CD4-positive, alpha-beta T cell treated with Interleukin-15 for 1 hour (primary cell): ENCODE results near the gene BHLHA15.

Experiments
- DNase-seq: peaks from one replicate; pipeline ENCODE4 v3.0.0-alpha.2; 2020

BHLHA15 gene

DNA sequence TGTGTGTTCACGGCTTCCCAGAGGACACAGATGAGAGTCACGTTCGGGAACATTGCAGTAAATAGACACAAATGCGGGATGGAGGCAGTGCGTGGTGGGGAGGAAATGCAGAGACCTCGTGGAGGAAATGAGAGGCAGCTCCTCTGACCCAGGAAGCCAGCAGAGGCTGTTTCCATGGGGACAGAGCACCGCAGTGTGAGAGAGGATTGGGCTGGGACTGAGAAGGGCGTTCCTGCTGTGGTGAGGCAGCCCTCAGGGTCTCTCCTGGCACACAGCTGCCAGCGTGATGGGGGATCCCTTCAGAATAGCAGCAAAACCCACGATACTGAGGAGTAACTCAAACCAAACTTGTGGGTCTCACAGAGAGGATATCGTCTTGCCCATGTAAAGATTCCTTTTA, 21.7 kb upstream of the BHLHA15 start:
- no peak for DNase-seq

DNA sequence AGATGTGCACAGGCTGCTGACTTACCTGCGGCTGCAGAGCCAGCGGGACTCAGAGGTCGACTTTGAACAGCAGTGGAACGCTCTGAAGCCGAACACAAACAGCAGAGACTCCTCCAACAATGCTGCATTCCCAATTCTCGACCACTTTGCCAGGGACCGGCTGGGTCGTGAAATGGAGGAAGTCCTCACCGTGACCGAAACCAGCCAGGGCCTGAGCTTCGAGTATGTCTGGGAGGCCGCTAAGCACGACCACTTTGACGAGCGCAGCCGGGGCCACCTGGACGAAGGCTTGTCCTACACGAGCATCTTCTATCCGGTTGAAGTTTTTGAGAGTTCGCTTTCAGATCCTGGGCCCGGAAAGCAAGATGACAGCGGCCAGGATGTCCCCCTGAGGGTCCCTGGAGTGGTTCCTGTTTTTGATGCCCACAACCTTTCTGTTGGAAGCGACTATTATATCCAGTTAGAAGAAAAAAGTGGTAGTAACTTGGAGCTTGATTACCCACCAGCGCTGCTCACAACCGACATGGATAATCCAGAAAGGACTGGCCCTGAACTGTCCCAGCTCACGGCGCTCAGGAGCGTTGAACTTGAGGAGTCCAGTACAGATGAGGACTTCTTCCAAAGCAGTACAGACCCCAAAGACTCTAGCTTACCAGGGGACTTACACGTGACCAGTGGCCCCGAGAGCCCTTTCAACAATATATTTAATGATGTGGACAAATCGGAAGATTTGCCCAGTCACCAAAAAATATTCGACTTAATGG, 19.4 kb upstream of the BHLHA15 start:
- DNase-seq = no peak

GRCh38 chr7:98192781-98193457, 18.3 kb upstream of the BHLHA15 start:
- DNase-seq = no peak

DNA sequence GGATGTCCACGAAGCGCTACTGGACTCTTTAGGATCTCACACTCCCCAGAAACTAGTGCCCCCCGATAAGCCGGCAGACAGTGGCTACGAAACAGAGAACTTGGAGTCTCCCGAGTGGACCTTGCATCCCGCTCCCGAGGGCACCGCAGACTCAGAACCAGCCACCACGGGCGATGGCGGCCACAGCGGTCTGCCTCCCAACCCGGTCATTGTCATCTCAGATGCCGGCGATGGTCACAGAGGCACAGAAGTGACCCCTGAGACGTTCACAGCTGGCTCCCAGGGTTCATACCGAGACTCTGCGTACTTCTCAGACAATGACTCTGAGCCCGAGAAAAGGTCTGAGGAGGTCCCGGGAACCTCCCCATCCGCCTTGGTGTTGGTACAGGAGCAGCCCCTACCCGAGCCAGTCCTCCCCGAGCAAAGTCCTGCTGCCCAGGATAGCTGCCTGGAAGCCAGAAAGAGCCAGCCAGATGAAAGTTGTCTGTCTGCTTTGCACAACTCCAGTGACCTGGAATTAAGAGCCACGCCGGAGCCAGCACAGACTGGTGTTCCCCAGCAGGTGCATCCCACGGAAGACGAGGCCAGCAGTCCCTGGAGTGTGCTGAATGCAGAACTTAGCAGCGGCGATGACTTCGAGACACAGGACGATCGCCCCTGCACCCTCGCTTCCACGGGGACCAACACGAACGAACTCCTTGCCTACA, 17.6 kb upstream of the BHLHA15 start:
- no peak for DNase-seq

DNA sequence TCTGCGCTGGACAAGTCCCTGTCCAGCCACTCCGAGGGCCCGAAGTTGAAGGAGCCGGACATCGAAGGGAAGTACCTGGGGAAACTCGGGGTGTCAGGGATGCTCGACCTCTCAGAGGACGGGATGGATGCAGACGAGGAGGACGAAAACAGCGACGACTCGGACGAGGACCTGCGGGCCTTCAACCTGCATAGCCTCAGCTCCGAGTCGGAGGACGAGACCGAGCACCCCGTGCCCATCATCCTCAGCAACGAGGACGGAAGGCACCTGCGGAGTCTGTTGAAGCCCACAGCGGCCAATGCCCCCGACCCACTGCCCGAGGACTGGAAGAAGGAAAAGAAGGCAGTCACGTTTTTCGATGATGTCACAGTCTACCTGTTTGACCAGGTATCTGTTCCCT, 17.1 kb upstream of the BHLHA15 start:
- DNase-seq = no peak

DNA sequence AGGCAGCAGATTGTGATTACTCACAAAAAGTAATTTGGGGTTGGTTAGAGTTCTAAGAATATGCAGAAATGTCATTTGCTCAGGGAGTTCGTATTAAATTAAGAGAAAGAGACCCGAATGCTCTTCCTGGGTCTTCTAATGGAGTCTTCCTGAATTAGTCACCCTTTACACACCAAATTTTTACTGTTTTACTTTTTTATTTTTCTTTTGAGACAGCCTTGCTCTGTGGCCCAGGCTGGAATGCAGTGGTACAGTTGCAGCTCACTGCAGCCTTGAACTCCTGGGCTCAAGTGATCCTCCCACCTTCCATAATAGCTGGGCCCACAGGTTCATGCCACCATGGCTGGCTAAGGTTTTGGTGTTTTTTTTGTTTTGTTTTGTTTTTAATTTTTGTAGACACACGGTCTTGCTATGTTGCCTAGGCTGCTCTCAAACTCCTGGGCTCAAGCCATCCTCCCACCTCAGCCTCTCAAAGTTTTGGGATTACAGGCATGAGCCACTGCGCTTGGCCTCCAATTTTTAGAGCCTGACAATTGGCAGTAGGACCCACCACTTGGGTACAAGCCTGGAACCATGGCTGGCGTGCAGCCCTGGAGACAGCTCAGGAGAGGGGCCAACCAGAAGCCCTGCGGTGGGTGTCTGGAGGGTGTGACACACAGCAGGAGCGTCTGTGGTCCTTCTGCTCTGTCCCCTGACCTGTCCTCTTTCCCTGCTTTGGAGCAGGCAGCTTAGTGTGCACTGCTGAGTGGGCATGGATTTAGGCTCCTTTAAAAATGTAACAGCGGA, 16.4 kb upstream of the BHLHA15 start:
- DNase-seq = no peak

DNA sequence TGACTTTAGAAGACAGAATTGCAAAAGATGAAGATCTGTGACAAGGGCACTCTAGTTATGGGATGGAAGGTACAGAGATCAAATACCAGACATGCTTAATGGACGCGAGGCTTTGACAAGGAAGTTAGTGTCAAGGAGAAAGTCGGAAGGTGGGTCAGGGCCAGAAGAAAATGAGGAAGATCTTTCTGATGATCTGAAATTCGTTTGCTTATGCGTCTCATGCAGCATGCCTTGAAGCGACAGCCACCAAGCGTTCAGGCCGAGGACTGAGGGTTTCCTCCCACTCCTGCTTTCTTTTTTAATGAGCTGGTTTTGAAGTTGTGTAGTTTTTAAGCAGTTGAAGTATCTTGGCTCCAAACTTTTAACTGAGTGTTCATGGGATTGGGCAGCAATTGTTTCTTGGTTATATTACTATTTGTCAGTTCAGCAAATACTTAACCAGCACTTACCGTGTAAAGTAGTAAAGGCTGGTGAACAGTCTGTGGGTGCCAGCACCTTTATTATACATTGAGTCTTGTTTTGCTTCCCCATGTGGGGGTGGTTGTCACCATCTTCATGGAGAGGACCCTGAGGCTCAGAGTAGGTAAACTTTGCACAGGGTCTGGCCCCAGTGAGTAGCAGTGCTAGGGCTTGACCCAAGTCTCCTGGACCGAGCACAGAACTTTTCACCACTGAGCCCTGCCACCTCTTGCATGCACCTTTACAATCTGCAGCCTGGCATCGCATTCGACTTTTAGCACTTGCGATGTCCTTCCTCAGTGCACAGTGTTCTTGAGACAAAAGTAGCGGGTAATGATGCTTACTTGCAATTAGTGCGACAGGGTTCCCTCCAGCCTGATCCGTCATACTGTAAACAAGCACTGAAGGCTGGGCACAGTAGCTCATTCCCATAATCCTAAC, 14.3 kb upstream of the BHLHA15 start:
- DNase-seq = no peak

- no peak for DNase-seq
These were observed 12.1 kb upstream of the BHLHA15 start for GRCh38 chr7:98199131-98199530.

- DNase-seq = no peak
These were observed 10.9 kb upstream of the BHLHA15 start for GRCh38 chr7:98200364-98200763.

DNA sequence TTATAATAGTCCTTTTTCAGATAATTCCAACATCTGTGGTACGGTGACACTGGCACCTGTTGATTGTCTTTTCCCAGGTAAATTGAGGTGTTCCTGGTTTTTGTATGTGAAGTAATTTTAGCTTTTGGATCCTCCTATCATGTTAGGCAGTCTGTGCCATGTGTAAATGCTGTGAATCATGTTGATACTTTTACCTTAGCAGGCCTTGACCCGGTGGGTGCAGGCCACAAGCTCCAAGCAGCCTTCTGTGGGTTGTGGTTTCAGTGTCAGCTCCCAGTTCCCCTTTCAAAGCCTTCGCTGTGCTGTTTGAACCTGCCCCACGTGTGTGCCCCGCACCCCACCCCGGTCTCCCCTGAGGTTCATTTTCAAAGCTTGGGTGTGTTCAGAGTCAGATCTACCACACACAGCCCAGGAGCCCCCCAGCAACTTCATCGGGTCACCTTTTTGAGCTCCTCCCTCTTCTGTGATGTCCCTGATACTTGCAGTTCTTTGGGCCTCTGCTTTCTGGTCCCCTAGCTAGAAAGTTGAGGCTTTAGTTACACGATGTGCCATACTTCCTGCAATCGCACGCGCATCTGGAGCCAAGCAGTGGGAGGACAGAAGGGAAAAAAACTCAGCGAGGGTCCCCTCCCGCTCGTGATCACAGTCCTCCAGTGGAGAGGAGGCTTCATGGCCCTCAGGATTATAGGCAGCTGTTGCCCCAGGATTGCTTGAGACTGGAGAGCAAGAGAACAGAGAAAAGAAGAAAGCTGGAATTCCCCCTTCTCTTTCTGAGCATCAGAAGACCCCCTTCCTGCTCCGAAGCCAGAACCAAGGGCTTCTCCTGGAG, 8.7 kb upstream of the BHLHA15 start:
- peak; percentile 82 for DNase-seq

GRCh38 chr7:98203261-98203963, 7.8 kb upstream of the BHLHA15 start:
- DNase-seq = no peak

GRCh38 chr7:98203964-98204605, 7.2 kb upstream of the BHLHA15 start:
- DNase-seq = no peak

DNA sequence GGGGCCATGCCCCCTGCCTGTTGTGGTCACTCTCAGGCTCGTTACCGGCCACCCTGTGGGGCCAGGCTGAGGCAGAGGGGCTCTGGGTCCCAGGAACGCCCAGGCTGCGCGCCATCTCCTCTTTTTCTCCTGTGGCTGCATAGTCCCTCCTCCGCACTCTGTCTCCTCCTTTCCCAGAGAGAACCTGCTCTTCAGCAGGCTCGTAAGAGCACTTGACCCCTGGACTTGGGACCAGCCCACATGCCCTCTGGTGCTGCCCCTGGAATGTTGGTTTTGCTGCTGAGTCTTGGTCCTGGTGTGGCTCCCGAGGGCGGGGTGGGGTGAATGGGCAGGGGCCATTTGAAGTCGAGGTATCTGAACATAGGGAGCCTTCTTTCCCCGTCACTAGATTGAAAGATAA, 6.6 kb upstream of the BHLHA15 start:
- no peak for DNase-seq

DNA sequence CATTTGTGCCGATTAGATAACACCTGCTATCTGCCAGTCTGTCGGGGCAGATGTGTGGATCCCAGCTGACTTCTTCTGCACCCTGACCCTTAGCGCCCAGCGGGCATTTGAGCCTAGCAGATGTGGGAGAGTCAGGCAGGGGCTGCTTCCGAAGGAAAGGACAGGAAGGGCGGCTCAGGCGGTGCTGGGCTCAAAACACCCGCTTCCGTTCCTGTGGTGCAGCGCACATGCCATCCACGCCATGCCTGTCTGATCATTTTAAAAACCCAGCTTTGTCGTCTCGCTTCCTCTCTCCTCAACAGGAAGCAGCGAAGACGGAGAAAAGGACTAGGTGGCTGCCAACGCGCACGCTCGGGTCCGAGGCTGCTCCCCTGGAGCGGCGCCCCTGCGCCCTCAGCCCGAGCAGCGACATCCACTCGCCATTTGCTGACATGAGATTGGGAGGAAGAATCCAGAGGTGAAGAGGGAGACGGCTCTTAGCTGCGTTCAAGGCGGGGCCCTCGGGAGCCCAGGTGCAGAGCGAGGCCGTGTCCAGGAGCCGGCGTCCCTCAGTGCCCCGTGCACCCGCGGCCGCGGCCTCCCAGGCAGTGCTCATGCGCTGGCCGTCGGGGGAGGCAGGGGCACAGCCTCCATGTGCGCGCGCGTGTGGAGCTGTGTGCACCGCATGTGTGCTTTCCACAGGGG, 5.9 kb upstream of the BHLHA15 start:
- DNase-seq = no peak

GRCh38 chr7:98206451-98207330, 4.5 kb upstream of the BHLHA15 start:
- no peak for DNase-seq

GRCh38 chr7:98209166-98209920, 1.9 kb upstream of the BHLHA15 start:
- no peak for DNase-seq

DNA sequence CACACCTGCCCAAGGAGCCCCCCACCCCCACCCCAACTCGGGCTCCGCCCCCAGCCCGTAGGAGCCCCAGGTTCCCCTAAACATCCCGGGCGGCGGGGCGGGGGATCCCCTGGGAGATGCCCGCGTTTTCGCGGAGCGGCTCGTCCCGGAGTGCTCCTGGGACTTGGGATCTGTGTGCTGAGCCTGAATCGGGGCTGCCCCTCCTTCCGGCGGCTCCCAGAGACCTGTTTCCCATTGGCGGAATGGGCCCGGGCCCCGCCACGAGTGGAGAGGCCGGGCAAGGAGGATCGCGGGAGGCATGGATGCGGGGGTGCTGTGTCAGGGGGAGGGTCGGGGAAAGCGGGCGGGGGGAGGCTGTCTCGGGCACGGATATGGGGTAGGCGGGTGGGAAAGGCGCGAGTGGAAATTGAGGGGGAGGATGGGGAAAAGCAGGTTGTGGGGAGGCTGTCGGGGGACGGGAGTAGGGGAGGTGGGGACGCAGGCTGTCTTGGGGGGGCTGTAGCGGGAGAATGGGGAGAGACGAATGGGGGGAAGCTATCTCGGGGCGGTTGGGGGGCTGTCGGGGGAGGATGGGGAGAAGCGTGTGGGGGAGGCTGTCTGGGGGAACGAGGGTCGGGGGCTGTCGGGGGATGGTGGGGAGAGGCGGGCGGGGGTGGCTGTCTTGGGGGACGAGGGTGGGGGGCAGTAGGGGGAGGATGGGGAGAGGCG, 572 bp upstream of the BHLHA15 start:
- no peak for DNase-seq
